Endothelial cell of umbilical vein (primary cell): ENCODE results near the gene C1QTNF5. TPM values are rescaled to one million over a fixed set of nuclear protein-coding genes. Genes with fewer than 3 reads are reported as not detected.
A peak's percentile ranks its signal among the peaks of the same experiment; 100 is the strongest.

Experiments
- BruUV-seq: library from RNA; stranded (reverse); fragments of 400-500 nt; replicated peaks from 2 replicates; lab custom pipeline; 2021; lab: Mats Ljungman, UMichigan
- CTCF ChIA-PET: fragments of 300-600, 350-600 bp; sonication (Branson Sonifier 250); formaldehyde crosslinking; loops from one replicate; lab custom pipeline; 2021; ENCODE audit warnings: antibody characterized with exemption, inconsistent platforms; lab: Charles Lee
- POLR2A ChIA-PET: fragments of 300-600, 350-600 bp; sonication (Branson Sonifier 250); formaldehyde crosslinking; loops from one replicate; lab custom pipeline; 2021; ENCODE audit warnings: antibody characterized with exemption, inconsistent platforms; lab: Charles Lee
- DNase-seq: peaks from one replicate; pipeline ENCODE4 v3.0.0-alpha.2; 2011; ENCODE audit warnings: low read depth, low spot score
- FAIRE-seq: peaks from 2 replicates; lab custom pipeline; 2011; peaks lifted over from hg19 to GRCh38; lab: Jason Lieb, UNC
- H2AFZ ChIP-seq: 2 replicates; pipeline ENCODE4 v1.6.0; 2012; ENCODE audit warnings: low read depth, low read length, control low read depth, inconsistent platforms
- H3K27ac ChIP-seq: 2 replicates; pipeline ENCODE4 v1.5.1; 2011; ENCODE audit warnings: low read depth, mild to moderate bottlenecking, control low read depth, low read length, moderate library complexity; ENCODE audit not compliant: insufficient read depth
- H3K27me3 ChIP-seq, 2 experiments: 2 replicates each; pipeline versions ENCODE4 v1.6.0 to v1.6.1; 2011; ENCODE audit warnings: low read length in 2 of 2, mixed read lengths in 1 of 2; ENCODE audit not compliant: control insufficient read depth in 2 of 2, insufficient read depth in 2 of 2
- H3K36me3 ChIP-seq, 2 experiments: 2 replicates in 1 of 2; 3 replicates in 1 of 2; pipeline ENCODE4 v1.5.1; 2011; ENCODE audit warnings: low read length in 2 of 2, mild to moderate bottlenecking in 1 of 2, moderate library complexity in 1 of 2; ENCODE audit not compliant: control insufficient read depth in 2 of 2, insufficient read depth in 2 of 2; ENCODE audit errors: extremely low read depth in 1 of 2
- H3K4me1 ChIP-seq: 3 replicates; pipeline ENCODE4 v1.5.1; 2011; ENCODE audit warnings: mild to moderate bottlenecking, low read length; ENCODE audit not compliant: control insufficient read depth, insufficient read depth; ENCODE audit errors: extremely low read depth
- H3K4me2 ChIP-seq: 2 replicates; pipeline ENCODE4 v1.6.1; 2011; ENCODE audit warnings: low read length, control low read depth, mixed read lengths; ENCODE audit not compliant: insufficient read depth
- H3K4me3 ChIP-seq, 3 experiments: fragments of 200-600 bp in 1 of 3; sonication (generic), shearing (Covaris generic) in 1 of 3; replicated peaks in 1 of 3; 2 replicates each; pipeline ENCODE4 v1.5.1; 2011 to 2016; ENCODE audit warnings: control low read depth in 3 of 3, low read length in 3 of 3, mild to moderate bottlenecking in 2 of 3, inconsistent platforms in 1 of 3, low read depth in 1 of 3, moderate library complexity in 1 of 3; ENCODE audit not compliant: insufficient read depth in 1 of 3
- H3K79me2 ChIP-seq: 2 replicates; pipeline ENCODE4 v1.6.0; 2012; ENCODE audit warnings: low read length, inconsistent platforms; ENCODE audit not compliant: control insufficient read depth, insufficient read depth
- H3K9ac ChIP-seq: replicated peaks from 2 replicates; pipeline ENCODE3; 2011; ENCODE audit warnings: low read length, control low read depth; ENCODE audit not compliant: insufficient read depth; ENCODE audit errors: extremely low read depth
- H3K9me1 ChIP-seq: replicated peaks from 3 replicates; pipeline ENCODE4 v1.6.0; 2011; ENCODE audit warnings: mild to moderate bottlenecking, low read length; ENCODE audit not compliant: control insufficient read depth, insufficient read depth; ENCODE audit errors: extremely low read depth
- H3K9me3 ChIP-seq: replicated peaks from 2 replicates; pipeline ENCODE4 v1.5.1; 2012; ENCODE audit warnings: low read length, inconsistent platforms; ENCODE audit not compliant: control insufficient read depth, insufficient read depth
- H4K20me1 ChIP-seq: replicated peaks from 2 replicates; pipeline ENCODE3; 2011; ENCODE audit warnings: mild to moderate bottlenecking, low read length; ENCODE audit not compliant: control insufficient read depth, insufficient read depth; ENCODE audit errors: extremely low read depth
- EZH2 ChIP-seq: IDR thresholded peaks from 2 replicates; pipeline ENCODE4 v1.6.1; 2012; ENCODE audit warnings: borderline replicate concordance, low read depth, mild to moderate bottlenecking, moderate library complexity, low read length, inconsistent platforms; ENCODE audit not compliant: severe bottlenecking
- GATA2 ChIP-seq: IDR thresholded peaks from 2 replicates; pipeline ENCODE4 v1.7.0; 2011; ENCODE audit warnings: low read depth, mild to moderate bottlenecking, moderate library complexity, mixed read lengths, low read length; ENCODE audit not compliant: insufficient read length, insufficient read depth
- POLR2A ChIP-seq: IDR thresholded peaks from 2 replicates; pipeline ENCODE4 v1.6.1; 2012; ENCODE audit warnings: low read depth, mild to moderate bottlenecking, control low read depth, low read length
- POLR2AphosphoS5 ChIP-seq: IDR thresholded peaks from 2 replicates; pipeline ENCODE4 v1.6.1; 2012; ENCODE audit warnings: low read depth, mild to moderate bottlenecking, control low read depth, low read length, moderate library complexity; ENCODE audit not compliant: insufficient read depth
- dilution Hi-C: fragments of 300-500 bp; cut with MboI; formaldehyde crosslinking; loops from one replicate; pipeline ENCODE4 v1.15.0; 2019; ENCODE audit warnings: low sequenced_read_pairs; ENCODE audit not compliant: extremely low pct_ligation_motif_present
- intact Hi-C: fragments of 100-400 bp; cut with micrococcal nuclease; formaldehyde crosslinking; loops from one replicate; pipeline ENCODE4 v1.10.0; 2022
- polyA plus RNA-seq, 4 experiments: library from polyadenylated mRNA; depleted of rRNA in 3 of 4; stranded (reverse) in 3 of 4; unstranded in 1 of 4; fragments of >200 nt; gene quantifications; 2 replicates each; pipeline versions ENCODE4 v1.2.1 to v1.2.3, GENCODE V29; 2011 to 2012; ENCODE audit warnings: missing spikeins in 1 of 4
- total RNA-seq: library from RNA; stranded (reverse); gene quantifications from 2 replicates; pipeline ENCODE4 v1.2.3, GENCODE V29; 2021

The C1QTNF5 gene
- total and polyA plus RNA-seq, 2 donors (not counting 3 experiments of a cell fraction or from before 2014, with no cell fraction given), result 126 to 201 TPM

DNA sequence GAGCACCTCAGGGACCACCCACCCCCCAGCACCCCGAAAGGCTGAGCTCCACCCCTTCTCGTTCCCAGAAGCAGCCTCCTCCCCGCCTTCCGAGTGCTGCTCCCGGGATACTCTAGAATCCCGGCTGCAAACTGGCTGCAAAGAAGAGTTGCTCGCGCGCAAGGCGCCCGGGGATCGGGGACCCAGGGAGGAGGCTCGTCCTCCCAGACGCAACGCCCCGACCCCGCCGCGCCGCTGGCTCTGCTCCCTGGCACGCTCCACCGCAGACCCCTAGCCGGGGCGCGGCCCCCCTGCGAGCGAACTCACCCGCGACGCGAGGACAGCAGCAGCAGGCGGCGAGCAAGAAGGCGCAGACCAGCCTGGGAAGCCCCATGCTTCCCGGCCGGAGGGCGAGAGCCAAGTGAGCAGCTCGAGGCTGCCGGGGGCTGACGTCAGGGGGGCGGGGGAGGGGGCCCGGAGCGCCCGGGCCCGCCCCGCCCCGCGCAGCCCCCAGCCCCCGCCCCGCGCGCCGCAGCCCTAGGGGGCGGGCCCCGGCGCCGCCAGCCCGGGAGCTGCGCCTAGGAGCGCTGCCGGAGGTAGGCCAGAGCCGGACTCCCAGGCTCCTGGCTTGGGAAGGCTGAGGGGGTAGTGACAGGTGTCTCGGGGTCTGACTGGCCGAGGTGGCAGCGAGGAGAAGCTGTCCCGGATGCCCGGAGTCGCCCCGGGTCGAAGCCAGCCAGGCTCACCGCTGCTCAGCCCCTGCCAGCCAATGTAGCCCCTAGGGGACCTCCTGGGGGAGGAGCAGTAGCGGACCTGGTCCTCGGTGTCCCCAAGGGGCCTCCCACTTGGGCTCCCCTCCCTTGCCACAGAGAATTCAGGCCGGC, 23.7 kb downstream of the C1QTNF5 start, which contains the start of gene MCAM:
Gene MCAM (minus strand): TSS at position 402 of the 863 bp plus-strand sequence. CDS start 29 bp downstream, at position 373.
- no peaks in the 10 kb centered on the region for H3K27me3 ChIP-seq
- dilution Hi-C loops, result no loop called here
- H3K79me2 ChIP-seq, result peaks cover 55% of the 10 kb centered on the region
- FAIRE-seq (peak; percentile 73), DNase-seq (peak; percentile 65)
- POLR2A ChIA-PET, result interaction anchor here (1.2 to 2.6 kb wide), 6 partner anchors 9 to 222 kb away, joined by 3 to 18 read pairs (median 5); partner anchors contain the start of gene DPAGT1
- peak within 1 kb of the TSS; percentile 31 for H2AFZ ChIP-seq
- H3K9me3 ChIP-seq, result no peaks in the 10 kb centered on the region
- CTCF ChIA-PET, result interaction anchor here (3.3 to 15.9 kb wide), 3 partner anchors 10 to 111 kb away, joined by 17 to 301 read pairs (median 136); partner anchors contain the start of genes C1QTNF5 and CBL
- TF ChIP-seq POLR2A (peak; percentile 95), GATA2 (no peak), POLR2AphosphoS5 (peak; percentile 96), EZH2 (no peak)
- peak within 1 kb of the TSS; percentile 93 for H3K27ac ChIP-seq
- H3K4me1 ChIP-seq, result peaks cover 58% of the 10 kb centered on the region
- intact Hi-C loops, result loop anchor here (5.0 kb wide), 2 partner anchors 250 to 405 kb away; partner anchors contain the start of gene VPS11
- peak within 1 kb of the TSS; percentile 81 for H3K9ac ChIP-seq
- TSS peak; percentile 6 for BruUV-seq
- no peaks in the 10 kb centered on the region for H3K9me1 ChIP-seq
- peaks cover 9 to 25% of the 10 kb centered on the region in 2 experiments for H3K36me3 ChIP-seq
- no peaks in the 10 kb centered on the region for H4K20me1 ChIP-seq
- H3K4me3 ChIP-seq, result peak within 1 kb of the TSS; percentile 87 to 93 (median 89)
- peak within 1 kb of the TSS; percentile 62 for H3K4me2 ChIP-seq
